Gastroesophageal sphincter (tissue), 3 donors: ENCODE measurements around the gene COL6A1.

Source experiments
- CTCF ChIP-seq, 4 experiments: fragments of 200-600 bp in 2 of 4; fragments of 450-650 bp in 2 of 4; sonication (generic) in 1 of 4; IDR thresholded peaks; one replicate each; pipeline ENCODE4 v1.5.1; 2017 to 2019; ENCODE audit warnings: antibody characterized with exemption in 4 of 4, mild to moderate bottlenecking in 2 of 4, moderate library complexity in 2 of 4
- EP300 ChIP-seq: sonication (generic); formaldehyde crosslinking; IDR thresholded peaks from one replicate; pipeline ENCODE4 v1.6.1; 2017; ENCODE audit warnings: antibody characterized with exemption, mild to moderate bottlenecking
- POLR2A ChIP-seq, 2 donors: fragments of 450-650 bp; IDR thresholded peaks; one replicate each; pipeline ENCODE4 v1.6.1; 2017; ENCODE audit warnings: antibody characterized with exemption in 2 of 2, mild to moderate bottlenecking in 2 of 2, moderate library complexity in 1 of 2

GRCh38 chr21:45992301-45993209 is 11.0 kb downstream of the COL6A1 start:
- TF ChIP-seq POLR2A (IDR thresholded peaks at IDR 0.05) (no peak), CTCF (IDR thresholded peaks at IDR 0.05) (no peak), EP300 (no peak)
